NCI-H1048 (cell line): ENCODE results near the gene AAGAB.
"Not testable (repeated sequence)": the region's sequence is repeated elsewhere in the genome, so short reads cannot be mapped to it uniquely, and the experiment has no call there.

Experiments used
- DNase-seq: peaks from one replicate; lab custom pipeline; 2025; lab: John Stamatoyannopoulos, UW

The AAGAB gene

DNA sequence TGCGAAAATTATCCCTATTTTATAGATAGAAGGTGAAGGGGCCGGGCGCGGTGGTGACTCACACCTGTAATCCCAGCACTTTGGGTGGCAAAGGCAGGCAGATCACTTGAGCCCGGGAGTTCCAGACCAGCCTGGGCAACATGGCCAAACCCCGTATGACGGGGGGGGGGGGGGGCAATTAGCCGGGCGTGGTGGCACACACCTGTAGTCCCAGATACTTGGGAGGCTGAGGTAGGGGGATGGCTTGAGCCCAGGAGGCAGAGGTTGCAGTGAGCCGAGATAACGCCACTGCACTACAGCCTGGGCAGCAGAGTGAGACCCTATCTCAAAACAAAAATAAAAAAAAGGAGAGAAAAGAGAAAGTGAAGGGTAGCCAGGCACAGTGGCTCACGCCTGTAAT, 1.4 kb downstream of the AAGAB start:
- no peak for DNase-seq

GRCh38 chr15:67251318-67251717, 3.1 kb downstream of the AAGAB start:
- no peak for DNase-seq

GRCh38 chr15:67249830-67250229, 4.6 kb downstream of the AAGAB start:
- DNase-seq: no peak

DNA sequence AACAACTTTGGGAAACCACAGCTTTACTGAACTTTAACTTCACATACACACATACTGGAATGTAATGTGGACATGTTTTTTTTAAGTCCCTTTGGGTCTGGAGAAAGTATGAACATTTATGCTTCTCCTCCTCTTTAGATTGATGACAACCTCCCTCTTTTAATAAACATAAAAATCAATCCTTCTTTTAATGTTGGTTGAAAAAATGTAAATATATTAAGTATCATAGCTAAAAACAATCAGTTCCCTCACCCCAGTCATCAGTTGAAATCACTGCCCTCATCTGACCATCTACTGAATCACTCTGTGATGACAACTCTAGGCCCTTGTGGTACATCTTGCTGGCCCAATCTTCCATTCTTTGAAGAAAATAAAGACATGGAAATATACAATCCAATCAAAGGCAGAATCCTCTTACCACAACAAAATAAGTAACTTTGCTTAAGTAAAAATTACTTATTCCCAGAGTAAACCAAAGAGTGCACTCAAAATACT, 6.4 kb downstream of the AAGAB start:
- no peak for DNase-seq

- not testable (repeated sequence) for DNase-seq
Measured at GRCh38 chr15:67246606-67247005, 7.9 kb downstream of the AAGAB start.

DNA sequence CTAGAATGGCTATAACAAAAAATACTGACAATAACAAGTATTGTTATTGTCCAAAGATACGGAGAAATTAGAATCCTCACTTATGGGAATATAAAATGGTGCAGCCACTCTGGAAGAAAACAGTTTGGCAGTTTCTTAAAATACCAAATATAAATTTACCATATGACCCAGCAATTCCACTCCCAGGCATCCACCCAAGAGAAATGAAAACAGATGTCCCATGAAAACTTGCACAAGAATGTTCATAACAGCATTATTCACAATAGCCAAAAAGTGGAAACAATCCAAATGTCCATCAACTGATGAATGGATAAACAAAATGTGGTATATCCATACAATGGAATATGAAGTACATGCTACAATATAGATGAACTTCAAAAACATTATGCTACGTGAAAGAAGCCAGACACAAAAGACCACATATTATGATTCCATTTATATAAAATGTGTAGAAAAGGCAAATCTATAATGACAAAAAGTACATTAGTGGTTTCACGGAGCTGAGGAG, 9.4 kb downstream of the AAGAB start:
- DNase-seq: no peak

DNA sequence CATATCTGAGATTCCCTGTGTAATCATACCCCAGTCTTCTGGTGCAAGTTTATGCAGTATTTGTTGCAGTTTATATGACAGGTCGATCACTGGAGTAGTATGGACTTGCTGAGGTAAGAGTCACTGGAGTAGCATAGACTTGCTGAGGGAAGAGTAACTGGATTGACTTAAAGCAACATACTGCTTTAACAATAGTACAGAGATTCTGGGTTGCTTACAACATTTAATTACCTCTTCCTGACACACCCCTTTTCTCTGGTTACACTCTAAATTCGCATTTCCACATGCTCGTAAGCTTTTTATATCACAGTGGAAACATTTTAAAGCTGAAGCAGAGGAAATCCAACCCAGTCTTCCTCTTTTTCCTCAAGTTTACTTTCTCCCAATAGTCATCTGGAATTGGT, 11.8 kb downstream of the AAGAB start:
- DNase-seq: no peak

DNA sequence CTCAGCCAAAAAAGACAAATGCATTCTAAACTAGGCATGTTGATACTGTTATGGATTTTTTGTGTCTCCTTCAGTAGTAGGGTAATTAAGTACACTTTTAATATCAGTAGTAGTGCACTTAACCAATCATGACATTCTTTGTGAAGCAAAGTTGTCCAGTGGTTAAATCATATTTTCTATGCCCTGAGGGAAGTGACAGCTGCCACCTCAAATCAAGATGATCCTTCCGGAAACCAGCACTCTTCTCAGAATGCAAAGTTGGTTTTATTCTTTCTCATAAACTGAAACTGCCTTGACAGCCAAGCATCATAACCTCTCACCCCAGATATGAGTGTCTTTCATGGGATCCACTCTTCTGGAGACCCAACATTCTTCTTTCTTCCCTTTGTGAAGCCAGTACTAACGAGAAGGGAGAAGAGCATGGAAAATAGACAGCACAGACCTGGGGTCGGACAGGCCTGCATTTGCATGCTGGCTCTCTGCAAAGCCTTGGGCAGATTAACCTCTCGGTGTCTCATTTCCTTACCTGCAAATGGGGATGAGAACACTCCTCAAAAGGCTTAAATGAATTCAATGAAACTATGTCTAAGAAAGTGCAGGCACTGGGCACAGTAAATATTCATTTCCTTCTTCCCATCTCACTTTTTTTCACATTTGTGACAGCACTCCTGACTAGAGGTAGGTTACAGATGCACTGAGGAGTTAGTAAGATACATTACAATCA, 13.2 kb downstream of the AAGAB start:
- no peak for DNase-seq

- DNase-seq: no peak
Measured at GRCh38 chr15:67240235-67241131, 14.0 kb downstream of the AAGAB start.

- no peak for DNase-seq
Measured at GRCh38 chr15:67232591-67232990, 21.9 kb downstream of the AAGAB start.

DNA sequence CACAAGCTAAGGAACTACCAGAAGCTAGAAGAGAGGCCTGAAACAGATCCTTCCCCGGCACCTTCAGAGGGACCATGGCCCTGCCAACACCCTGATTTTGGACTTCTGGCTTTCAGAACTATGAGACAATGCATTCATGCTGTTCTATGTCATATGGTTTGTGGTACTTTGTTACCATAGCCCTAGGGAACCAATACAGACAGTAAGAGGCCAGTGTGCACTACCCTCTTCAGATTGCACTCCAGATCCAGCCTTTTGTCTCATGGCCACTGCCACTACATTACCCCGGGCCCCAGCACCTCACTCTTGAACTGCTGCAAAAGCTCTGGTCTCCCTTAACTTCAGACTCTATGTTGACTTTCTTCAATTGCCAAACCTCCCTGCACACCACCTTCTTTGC, 24.0 kb downstream of the AAGAB start:
- no peak for DNase-seq

GRCh38 chr15:67228286-67228685, 26.2 kb downstream of the AAGAB start:
- DNase-seq: no peak

GRCh38 chr15:67227846-67228245, 26.6 kb downstream of the AAGAB start:
- no peak for DNase-seq

DNA sequence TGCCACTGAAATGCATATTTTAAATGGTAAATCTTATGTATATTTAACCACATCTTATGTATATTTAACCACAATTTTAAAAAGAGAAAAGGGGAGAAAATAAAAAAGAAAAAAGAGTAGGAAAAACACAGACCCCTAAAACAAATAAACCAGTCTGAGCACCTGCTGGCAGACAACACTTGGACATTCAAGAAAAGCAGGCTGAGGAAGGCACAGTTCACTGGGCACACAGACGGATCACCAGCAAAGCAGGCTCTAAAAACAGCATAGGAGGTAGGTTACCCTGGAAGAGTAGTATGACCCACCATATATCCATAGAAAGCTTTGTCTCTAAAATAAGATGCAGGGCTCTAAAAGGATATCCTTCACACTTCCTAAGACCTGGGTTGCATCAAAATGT, 27.0 kb downstream of the AAGAB start:
- DNase-seq: no peak

- DNase-seq: no peak
Measured at GRCh38 chr15:67225336-67225735, 29.1 kb downstream of the AAGAB start.

GRCh38 chr15:67224889-67225288, 29.6 kb downstream of the AAGAB start:
- DNase-seq: no peak

DNA sequence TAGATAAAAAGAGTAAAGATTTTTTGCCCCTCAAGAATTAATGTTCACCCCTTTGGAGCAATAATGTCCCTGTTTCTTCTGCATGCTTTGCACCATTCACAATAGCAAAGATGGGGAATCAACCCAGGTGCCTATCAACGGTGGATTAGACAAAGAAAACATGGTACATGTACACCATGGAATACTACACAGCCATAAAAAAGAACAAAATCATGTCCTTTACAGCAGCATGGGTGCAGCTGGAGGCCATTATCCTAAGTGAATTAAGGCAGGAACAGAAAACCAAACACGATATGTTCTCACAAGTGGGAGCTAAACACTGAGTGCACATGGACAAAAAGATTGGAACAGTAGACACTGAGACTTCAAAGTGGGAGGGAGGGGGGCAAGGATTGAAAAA, 35.2 kb downstream of the AAGAB start:
- DNase-seq: no peak

DNA sequence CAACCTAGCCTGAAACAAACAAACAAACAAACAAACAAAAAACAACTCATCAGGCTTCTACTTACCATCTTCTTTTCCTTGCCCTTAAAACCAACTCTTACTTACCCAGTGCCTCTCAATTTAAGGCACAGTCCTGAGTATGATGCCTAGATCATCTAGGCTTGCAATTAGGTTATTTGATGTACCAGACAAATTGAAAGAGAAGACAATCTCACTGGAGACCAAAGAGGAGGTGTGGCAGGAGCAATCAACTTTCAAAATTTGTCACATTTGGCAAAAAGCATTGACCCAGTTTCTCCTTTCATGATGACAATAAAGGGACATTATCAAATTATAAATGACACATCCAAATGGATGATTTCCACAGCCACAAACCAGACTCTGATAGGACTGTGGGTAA, 36.0 kb downstream of the AAGAB start:
- DNase-seq: no peak

DNA sequence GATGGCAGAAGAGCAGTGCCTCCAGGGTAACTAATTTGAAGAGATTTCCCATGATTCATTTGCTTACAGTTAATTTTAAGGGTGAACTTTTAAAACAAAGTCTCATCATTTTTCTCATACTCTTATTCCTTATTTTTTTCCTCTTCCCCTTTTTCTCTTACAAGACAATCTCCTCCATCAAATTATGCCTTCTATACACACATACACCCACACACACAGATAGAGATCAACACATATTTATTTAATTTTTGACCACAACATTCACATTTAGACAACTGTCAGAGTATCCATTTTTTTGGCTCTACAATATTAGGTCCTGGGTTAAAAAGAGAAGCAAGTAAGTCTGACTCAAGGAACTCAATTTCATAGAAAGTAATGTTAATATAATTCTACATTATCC, 37.6 kb downstream of the AAGAB start:
- DNase-seq: no peak

DNA sequence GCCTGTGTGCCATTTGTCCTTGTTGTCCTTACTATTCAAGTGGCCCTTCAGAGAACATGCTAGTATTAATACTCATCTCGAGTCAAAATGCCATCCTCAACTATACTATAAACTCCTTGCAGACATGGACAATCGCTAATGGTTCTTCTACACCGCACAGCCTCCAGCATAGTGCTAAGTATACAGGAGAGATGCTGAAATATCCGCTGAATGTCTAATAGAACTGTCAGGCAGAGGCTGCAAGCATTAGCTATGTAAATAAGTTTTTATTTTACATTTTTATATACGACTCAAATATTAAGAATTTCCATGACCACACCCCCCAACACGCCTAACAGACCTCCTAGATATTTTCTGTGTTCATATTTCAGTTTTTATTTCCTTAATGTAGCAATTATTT, 39.4 kb downstream of the AAGAB start:
- DNase-seq: no peak

GRCh38 chr15:67212684-67213367, 41.6 kb downstream of the AAGAB start:
- no peak for DNase-seq

DNA sequence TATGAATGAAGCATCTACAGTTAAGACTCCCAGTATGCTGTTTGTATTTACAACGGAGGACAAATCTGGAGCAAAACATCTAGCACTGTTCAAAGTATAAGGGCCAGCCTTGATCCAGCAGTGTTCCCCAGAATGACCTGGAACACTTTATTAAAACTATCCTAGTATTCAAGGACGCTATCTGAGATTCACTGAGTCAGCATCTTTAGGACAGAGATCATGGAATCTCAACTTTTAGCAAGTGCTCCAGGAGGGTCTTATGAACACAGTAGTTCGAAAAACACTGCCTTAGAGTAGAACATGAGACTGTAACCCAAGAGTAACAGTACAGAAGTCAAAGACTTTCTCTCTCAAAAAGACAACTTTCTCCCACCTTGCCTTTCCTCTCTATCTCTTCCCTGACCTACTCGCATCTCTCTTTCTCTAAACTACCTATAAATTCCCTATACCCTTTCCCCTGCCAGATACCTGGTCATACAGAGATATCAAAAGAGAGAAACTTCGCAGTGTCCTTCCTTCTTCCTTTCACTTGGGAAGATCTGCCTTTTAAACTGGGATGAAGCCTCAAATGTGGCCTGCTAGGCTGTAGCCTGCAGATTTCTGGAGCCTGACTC, 43.8 kb downstream of the AAGAB start:
- DNase-seq: no peak
